ENCODE data around the gene IRF6. TPM values are rescaled to one million over a fixed set of nuclear protein-coding genes. Genes with fewer than 3 reads are reported as not detected.

Gene IRF6
- total RNA-seq, 4 donors from 2014 or later, result 26.7 to 41.9 (median 32.7) TPM

- Histone ChIP-seq H3K27ac (no peak overlapping the region), H3K4me3 (replicated peaks in 1 of 3) (no peak overlapping the region), H3K4me1 (peaks cover 0 to 6% of the 10 kb centered on the region in 2 donors), H3K9me3 (no peaks in the 10 kb centered on the region), H3K27me3 (no peaks in the 10 kb centered on the region), H3K36me3 (no peaks in the 10 kb centered on the region)
- no peak for DNase-seq
- 89% methylated on average over 1 of the region's 1 CpG for WGBS, 2 donors
- no peak for TF ChIP-seq POLR2A (IDR thresholded peaks at IDR 0.05)
- TF ChIP-seq CTCF (IDR thresholded peaks at IDR 0.05), result no peak
- intact Hi-C loops (cut with DNase I), result no loop called here
Observed at GRCh38 chr1:209817691-209818090, 11.7 kb upstream of the IRF6 start.

GRCh38 chr1:209816923-209817322 lies 11.0 kb upstream of the IRF6 start:
- no peaks in the 10 kb centered on the region for H3K9me3 ChIP-seq
- no peaks in the 10 kb centered on the region for H3K27me3 ChIP-seq
- no peak for DNase-seq
- no peaks in the 10 kb centered on the region for H3K36me3 ChIP-seq
- H3K27ac ChIP-seq, result no peak overlapping the region
- no peak overlapping the region for H3K4me3 ChIP-seq (replicated peaks in 1 of 3)
- TF ChIP-seq POLR2A (IDR thresholded peaks at IDR 0.05) (no peak), CTCF (IDR thresholded peaks at IDR 0.05) (no peak)
- H3K4me1 ChIP-seq, result no peaks in the 10 kb centered on the region
- 69 to 78% methylated on average over 3 of the region's 3 CpGs for WGBS, 2 donors
- intact Hi-C loops (cut with DNase I), result no loop called here

- Histone ChIP-seq H3K36me3 (no peaks in the 10 kb centered on the region), H3K27me3 (no peaks in the 10 kb centered on the region), H3K4me1 (no peaks in the 10 kb centered on the region), H3K9me3 (no peaks in the 10 kb centered on the region), H3K4me3 (replicated peaks in 1 of 3) (no peak overlapping the region), H3K27ac (no peak overlapping the region)
- no peak for DNase-seq
- 39 to 75% methylated on average over 3 to 6 of the region's 6 CpGs for WGBS, 2 donors
- no peak for TF ChIP-seq CTCF (IDR thresholded peaks at IDR 0.05)
- no peak for TF ChIP-seq POLR2A (IDR thresholded peaks at IDR 0.05)
- intact Hi-C loops (cut with DNase I), result no loop called here
Observed at GRCh38 chr1:209815931-209816341, 10.0 kb upstream of the IRF6 start.

GRCh38 chr1:209815490-209815889 lies 9.5 kb upstream of the IRF6 start:
- Histone ChIP-seq H3K27me3 (no peaks in the 10 kb centered on the region), H3K4me1 (no peaks in the 10 kb centered on the region), H3K4me3 (replicated peaks in 1 of 3) (no peak overlapping the region), H3K27ac (no peak overlapping the region), H3K36me3 (no peaks in the 10 kb centered on the region), H3K9me3 (no peaks in the 10 kb centered on the region)
- 61 to 88% methylated on average over 3 of the region's 3 CpGs for WGBS, 2 donors
- TF ChIP-seq POLR2A (IDR thresholded peaks at IDR 0.05) (no peak), CTCF (IDR thresholded peaks at IDR 0.05) (no peak)
- no peak for DNase-seq
- intact Hi-C loops (cut with DNase I), result no loop called here

- Histone ChIP-seq H3K27ac (no peak overlapping the region), H3K4me3 (replicated peaks in 1 of 3) (no peak overlapping the region), H3K27me3 (no peaks in the 10 kb centered on the region), H3K9me3 (no peaks in the 10 kb centered on the region), H3K4me1 (peaks cover 0 to under 1% of the 10 kb centered on the region in 2 donors), H3K36me3 (no peaks in the 10 kb centered on the region)
- WGBS, 2 donors, result 85 to 94% methylated on average over 4 of the region's 4 CpGs
- intact Hi-C loops (cut with DNase I), result no loop called here
- no peak for DNase-seq
- TF ChIP-seq POLR2A (IDR thresholded peaks at IDR 0.05) (no peak), CTCF (IDR thresholded peaks at IDR 0.05) (no peak)
Observed at GRCh38 chr1:209813902-209814301, 8.0 kb upstream of the IRF6 start.
